Psoas muscle (tissue), 8 donors: Measurements from ENCODE around the gene DPYSL3. TPM values are rescaled to one million over a fixed set of nuclear protein-coding genes. Genes with fewer than 3 reads are reported as not detected.

Experiments used
- ATAC-seq, 4 donors: fragments of 200-7000 bp; cut with Tn5 transposase; one replicate each; pipeline ENCODE4 v1.9.1; 2020; ENCODE audit warnings: moderate library complexity in 3 of 4, mild to moderate bottlenecking in 2 of 4
- DNase-seq, 2 donors: peaks; one replicate each; pipeline ENCODE4 v3.0.0-alpha.2; 2020
- H3K27ac ChIP-seq: fragments of 200-600 bp; one replicate; pipeline ENCODE4 v1.8.0; 2022
- H3K27me3 ChIP-seq, 3 donors: fragments of 200-600 bp in 1 of 3; one replicate each; pipeline versions ENCODE4 v1.6.1 to v1.8.0; 2013 to 2022; ENCODE audit warnings: low read length in 2 of 3, mild to moderate bottlenecking in 2 of 3, moderate library complexity in 1 of 3; ENCODE audit not compliant: insufficient read depth in 3 of 3
- H3K36me3 ChIP-seq, 2 donors: fragments of 200-600 bp in 1 of 2; one replicate each; pipeline versions ENCODE4 v1.6.1 to v1.8.0; 2013 to 2022; ENCODE audit warnings: low read depth in 1 of 2, mild to moderate bottlenecking in 1 of 2, moderate library complexity in 1 of 2; ENCODE audit not compliant: insufficient read depth in 1 of 2
- H3K4me1 ChIP-seq: fragments of 200-600 bp; one replicate; pipeline ENCODE4 v1.8.0; 2022
- H3K4me3 ChIP-seq: fragments of 200-600 bp; one replicate; pipeline ENCODE4 v1.8.0; 2022; ENCODE audit warnings: mild to moderate bottlenecking
- H3K9me3 ChIP-seq: fragments of 200-600 bp; one replicate; pipeline ENCODE4 v1.8.0; 2022
- WGBS, 3 donors: extraction: QIAGEN DNeasy Blood & Tissue Kit; methylation state at CpG; one replicate each; pipeline versions ENCODE4 v1.1.6 to v1.1.7; 2013; 5-methylcytosine and 5-hydroxymethylcytosine counted together
- intact Hi-C, 2 donors: fragments of 100-400 bp; cut with DNase I; formaldehyde crosslinking; loops; one replicate each; pipeline versions ENCODE4 v1.11.0 to v1.14.2; 2022
- polyA plus RNA-seq, 3 donors: library from polyadenylated mRNA; stranded (reverse); fragments of 200-250 nt; gene quantifications; one replicate each; pipeline ENCODE4 v1.2.3, GENCODE V29; 2013
- total RNA-seq, 4 donors: library from RNA; stranded (reverse); fragmentation: NEBNext Ultra II Directional in 2 of 4; extraction: Animal tissue kit (Norgen Biotek cat#: 25700) in 2 of 4; gene quantifications; one replicate each; pipeline versions ENCODE4 v1.2.1 to v1.2.4, GENCODE V29; 2021 to 2023
- TF ChIP-seq, protein P1 (sequence below): fragments of 200-600 bp; IDR thresholded peaks from one replicate; pipeline ENCODE4 v1.8.0; 2022; ENCODE audit warnings: antibody characterized with exemption
- donor health status: healthy with polysubstance abuse.
- donor health status: DM: no; HTN: no; CAD: no; lungs with moderate emphysema.
- donor health status: Bipolar disorder and iron deficiency.
- donor health status: healthy.
- donor health status: DM: yes; HTN: yes; CAD: no.
- donor health status: DM: no; HTN: no; CAD: no.
- donor health status: DM: no; HTN: no; CAD: no.
- donor health status: DM: yes; HTN: yes; CAD: no.

The DPYSL3 gene
- total and polyA plus RNA-seq, 7 donors, result 8.8 to 58.5 (median 18.0) TPM

DNA sequence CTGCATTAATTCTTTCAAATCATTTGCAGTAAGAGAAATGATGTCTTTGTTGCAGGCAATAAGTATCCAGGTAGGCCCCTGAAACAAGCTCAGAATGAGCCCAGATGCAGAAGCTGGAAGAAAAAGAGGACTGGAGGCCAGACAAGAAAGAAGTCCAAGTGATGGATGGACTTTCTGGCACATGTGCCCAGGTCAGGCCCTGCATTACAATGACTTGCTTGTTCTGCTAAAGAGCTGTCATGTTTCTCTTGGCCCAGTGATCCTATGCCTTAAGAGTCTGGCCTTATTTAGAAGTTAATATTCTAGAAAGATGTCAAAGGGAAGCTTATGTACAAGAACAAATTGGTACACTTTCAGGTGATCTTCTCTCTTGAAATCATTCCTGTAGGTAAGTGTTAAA lies 64.8 kb downstream of the DPYSL3 start:
- TF ChIP-seq, protein P1, sequence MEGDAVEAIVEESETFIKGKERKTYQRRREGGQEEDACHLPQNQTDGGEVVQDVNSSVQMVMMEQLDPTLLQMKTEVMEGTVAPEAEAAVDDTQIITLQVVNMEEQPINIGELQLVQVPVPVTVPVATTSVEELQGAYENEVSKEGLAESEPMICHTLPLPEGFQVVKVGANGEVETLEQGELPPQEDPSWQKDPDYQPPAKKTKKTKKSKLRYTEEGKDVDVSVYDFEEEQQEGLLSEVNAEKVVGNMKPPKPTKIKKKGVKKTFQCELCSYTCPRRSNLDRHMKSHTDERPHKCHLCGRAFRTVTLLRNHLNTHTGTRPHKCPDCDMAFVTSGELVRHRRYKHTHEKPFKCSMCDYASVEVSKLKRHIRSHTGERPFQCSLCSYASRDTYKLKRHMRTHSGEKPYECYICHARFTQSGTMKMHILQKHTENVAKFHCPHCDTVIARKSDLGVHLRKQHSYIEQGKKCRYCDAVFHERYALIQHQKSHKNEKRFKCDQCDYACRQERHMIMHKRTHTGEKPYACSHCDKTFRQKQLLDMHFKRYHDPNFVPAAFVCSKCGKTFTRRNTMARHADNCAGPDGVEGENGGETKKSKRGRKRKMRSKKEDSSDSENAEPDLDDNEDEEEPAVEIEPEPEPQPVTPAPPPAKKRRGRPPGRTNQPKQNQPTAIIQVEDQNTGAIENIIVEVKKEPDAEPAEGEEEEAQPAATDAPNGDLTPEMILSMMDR, result no peak
- no peak overlapping the region for H3K4me3 ChIP-seq
- H3K27me3 ChIP-seq, result no peaks in the 10 kb centered on the region
- H3K36me3 ChIP-seq, result no peaks in the 10 kb centered on the region
- DNase-seq (no peak), ATAC-seq (no peak)
- H3K9me3 ChIP-seq, result no peaks in the 10 kb centered on the region
- intact Hi-C loops, result no loop called here
- H3K27ac ChIP-seq, result no peak overlapping the region
- H3K4me1 ChIP-seq, result no peaks in the 10 kb centered on the region

DNA sequence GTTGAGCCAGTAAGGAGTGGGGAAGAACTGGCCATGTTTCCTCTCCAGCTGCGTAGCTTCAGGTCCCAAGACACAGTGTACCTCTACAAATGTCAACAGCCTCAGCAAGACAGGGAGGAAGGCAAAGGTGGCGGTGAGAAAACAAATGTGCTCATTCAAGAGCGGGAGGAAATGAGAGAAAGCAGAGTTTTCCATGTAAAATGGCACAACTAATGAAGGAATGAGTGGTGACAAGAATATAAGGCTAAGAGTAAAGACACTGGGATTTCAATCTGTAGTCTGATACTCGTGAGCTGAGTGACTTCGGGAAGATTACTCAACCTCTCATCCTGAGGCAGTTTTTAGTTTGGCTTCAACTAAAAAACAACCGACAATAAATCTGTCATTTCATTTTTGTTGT lies 67.6 kb downstream of the DPYSL3 start:
- Histone ChIP-seq H3K4me3 (no peak overlapping the region), H3K4me1 (peaks cover 2% of the 10 kb centered on the region), H3K36me3 (no peaks in the 10 kb centered on the region), H3K27ac (no peak overlapping the region), H3K9me3 (no peaks in the 10 kb centered on the region), H3K27me3 (no peaks in the 10 kb centered on the region)
- intact Hi-C loops, result no loop called here
- no peak for DNase-seq
- 78 to 86% (median 81%) methylated on average over 6 of the region's 6 CpGs for WGBS, 3 donors
- TF ChIP-seq, protein P1, result no peak
- ATAC-seq, result no peak

DNA sequence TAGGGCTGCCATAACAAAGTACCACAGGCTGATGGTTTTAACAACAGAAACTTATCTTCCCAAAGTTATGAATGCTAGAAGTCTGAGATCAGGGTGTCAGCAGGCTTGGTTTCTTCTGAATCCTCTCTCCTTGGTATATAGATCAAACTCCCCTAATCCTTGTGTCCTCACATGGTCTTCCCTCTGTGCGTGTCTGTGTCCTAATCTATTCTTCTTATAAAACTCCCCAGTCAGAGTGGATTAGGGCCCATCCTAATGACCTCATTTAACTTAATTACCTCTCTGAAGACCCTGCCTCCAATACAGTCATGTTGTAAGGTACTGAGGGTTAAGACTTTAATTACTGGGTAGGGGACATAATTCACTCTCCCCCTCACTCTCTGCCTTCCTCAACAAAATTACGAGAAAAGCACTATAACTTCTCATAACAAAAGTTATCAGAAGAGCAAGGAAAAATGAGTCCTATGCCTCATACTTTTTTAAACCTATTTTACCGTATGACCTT lies 68.6 kb downstream of the DPYSL3 start:
- Histone ChIP-seq H3K27ac (no peak overlapping the region), H3K36me3 (no peaks in the 10 kb centered on the region), H3K9me3 (no peaks in the 10 kb centered on the region), H3K27me3 (no peaks in the 10 kb centered on the region), H3K4me1 (peaks cover 2% of the 10 kb centered on the region), H3K4me3 (no peak overlapping the region)
- intact Hi-C loops, result no loop called here
- DNase-seq, result no peak
- 94 to 99% (median 98%) methylated on average over 3 of the region's 3 CpGs for WGBS, 3 donors
- no peak for ATAC-seq
- TF ChIP-seq, protein P1, result no peak

DNA sequence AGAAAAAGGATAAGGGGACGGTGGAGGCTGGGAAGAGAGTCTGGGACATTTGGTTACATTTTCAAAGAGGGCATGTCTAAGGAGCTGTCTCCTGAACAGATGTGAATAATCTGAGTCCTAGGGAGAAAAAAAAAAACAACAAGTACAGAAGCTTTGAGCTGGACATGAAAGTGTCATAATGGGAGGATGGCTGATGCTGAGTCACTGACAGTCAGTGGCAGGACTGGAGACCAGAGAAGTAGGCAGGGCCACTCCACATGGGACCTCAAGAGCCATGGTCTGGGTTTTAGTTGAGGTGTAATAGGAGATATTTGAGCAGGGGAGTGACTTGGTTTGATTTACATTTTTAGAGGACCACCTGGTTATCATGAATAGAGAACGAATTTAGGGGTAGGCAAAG lies 70.6 kb downstream of the DPYSL3 start:
- DNase-seq (no peak), ATAC-seq (peak in 3 of 4 donors; percentile 31 to 71 (median 58))
- Histone ChIP-seq H3K9me3 (no peaks in the 10 kb centered on the region), H3K27me3 (no peaks in the 10 kb centered on the region), H3K4me1 (peaks cover 2% of the 10 kb centered on the region), H3K36me3 (no peaks in the 10 kb centered on the region), H3K4me3 (no peak overlapping the region), H3K27ac (no peak overlapping the region)
- intact Hi-C loops, result no loop called here
- TF ChIP-seq, protein P1, result no peak
- 81 to 89% (median 89%) methylated on average over 2 of the region's 2 CpGs for WGBS, 3 donors

DNA sequence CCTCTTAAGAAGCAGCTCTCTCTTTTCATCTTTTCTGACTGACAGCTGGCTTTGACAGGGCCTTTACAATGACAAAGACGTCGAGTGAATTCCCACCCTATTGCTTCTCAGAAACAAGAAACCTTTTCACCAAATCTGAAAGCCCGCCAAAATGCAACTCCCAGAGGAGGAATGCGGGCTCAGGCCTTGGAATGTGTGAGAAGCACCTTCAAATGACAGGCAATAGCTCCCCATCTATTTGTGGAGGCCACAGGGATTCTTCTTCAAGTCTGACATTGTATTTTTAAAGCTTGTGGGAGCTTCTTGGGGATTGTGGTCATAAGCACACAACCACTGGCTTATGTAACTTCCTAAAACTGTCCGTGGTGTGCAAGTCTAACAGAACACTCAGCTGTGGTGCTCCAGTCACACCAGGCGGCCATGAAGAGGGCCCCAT lies 72.7 kb downstream of the DPYSL3 start:
- Histone ChIP-seq H3K36me3 (no peaks in the 10 kb centered on the region), H3K9me3 (no peaks in the 10 kb centered on the region), H3K4me1 (peaks cover 3% of the 10 kb centered on the region), H3K27ac (no peak overlapping the region), H3K4me3 (no peak overlapping the region), H3K27me3 (no peaks in the 10 kb centered on the region)
- DNase-seq, result no peak
- TF ChIP-seq, protein P1, result no peak
- WGBS, 3 donors, result 58 to 70% (median 62%) methylated on average over 6 of the region's 6 CpGs
- intact Hi-C loops, result no loop called here
- no peak for ATAC-seq
